ENCODE results near the gene DNAJB2. TPM values are rescaled to one million over a fixed set of nuclear protein-coding genes. Genes with fewer than 3 reads are reported as not detected.

DNAJB2 gene
- total and polyA plus RNA-seq, 2 donors (not counting 3 experiments of a cell fraction or from before 2014, with no cell fraction given): 30.4 to 35.0 TPM

- DNase-seq (ENCODE audit: low read depth, low spot score) (no peak), FAIRE-seq (no peak)
- no peaks in the 10 kb centered on the region for H3K9me3 ChIP-seq (replicated peaks; ENCODE audit: control insufficient read depth, insufficient read depth, low read length)
- dilution Hi-C loops (cut with MboI; ENCODE audit: extremely low pct_ligation_motif_present, low sequenced_read_pairs) (no loop called here), intact Hi-C loops (cut with micrococcal nuclease) (no loop called here)
- TF ChIP-seq MYC (IDR thresholded peaks at IDR 0.05; ENCODE audit: low read depth, low read length) (no peak), EZH2 (IDR thresholded peaks at IDR 0.05; ENCODE audit: borderline replicate concordance, low read depth, low read length, severe bottlenecking) (no peak), POLR2A (IDR thresholded peaks at IDR 0.05; ENCODE audit: low read depth, low read length) (no peak), POLR2AphosphoS5 (IDR thresholded peaks at IDR 0.05; ENCODE audit: insufficient read depth, low read depth, low read length) (no peak), GATA2 (IDR thresholded peaks at IDR 0.05; ENCODE audit: insufficient read depth, insufficient read length, low read depth, low read length) (no peak)
- TF ChIP-seq, protein P1, sequence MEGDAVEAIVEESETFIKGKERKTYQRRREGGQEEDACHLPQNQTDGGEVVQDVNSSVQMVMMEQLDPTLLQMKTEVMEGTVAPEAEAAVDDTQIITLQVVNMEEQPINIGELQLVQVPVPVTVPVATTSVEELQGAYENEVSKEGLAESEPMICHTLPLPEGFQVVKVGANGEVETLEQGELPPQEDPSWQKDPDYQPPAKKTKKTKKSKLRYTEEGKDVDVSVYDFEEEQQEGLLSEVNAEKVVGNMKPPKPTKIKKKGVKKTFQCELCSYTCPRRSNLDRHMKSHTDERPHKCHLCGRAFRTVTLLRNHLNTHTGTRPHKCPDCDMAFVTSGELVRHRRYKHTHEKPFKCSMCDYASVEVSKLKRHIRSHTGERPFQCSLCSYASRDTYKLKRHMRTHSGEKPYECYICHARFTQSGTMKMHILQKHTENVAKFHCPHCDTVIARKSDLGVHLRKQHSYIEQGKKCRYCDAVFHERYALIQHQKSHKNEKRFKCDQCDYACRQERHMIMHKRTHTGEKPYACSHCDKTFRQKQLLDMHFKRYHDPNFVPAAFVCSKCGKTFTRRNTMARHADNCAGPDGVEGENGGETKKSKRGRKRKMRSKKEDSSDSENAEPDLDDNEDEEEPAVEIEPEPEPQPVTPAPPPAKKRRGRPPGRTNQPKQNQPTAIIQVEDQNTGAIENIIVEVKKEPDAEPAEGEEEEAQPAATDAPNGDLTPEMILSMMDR (IDR thresholded peaks at IDR 0.05; ENCODE audit: extremely low read depth in 1 of 2, insufficient read depth in 1 of 2, low read depth in 1 of 2, low read length in 2 of 2): no peak
- no peak overlapping the region for H2AFZ ChIP-seq (ENCODE audit: low read depth, low read length)
- H3K4me1 ChIP-seq (ENCODE audit: control insufficient read depth, extremely low read depth, insufficient read depth, low read length): peaks cover 4% of the 10 kb centered on the region
- CTCF ChIA-PET: interaction anchor here (3.5 to 11.2 kb wide), 2 partner anchors 11 to 134 kb away, joined by 26 to 253 read pairs; partner anchors contain the start of genes DNAJB2 and NHEJ1
- H3K79me2 ChIP-seq (ENCODE audit: control insufficient read depth, insufficient read depth, low read length): no peaks in the 10 kb centered on the region
- H3K27me3 ChIP-seq (ENCODE audit: control insufficient read depth in 2 of 2, insufficient read depth in 2 of 2, low read length in 2 of 2): peaks cover 0 to 1% of the 10 kb centered on the region in 2 experiments
- no peaks in the 10 kb centered on the region for H3K9me1 ChIP-seq (replicated peaks; ENCODE audit: control insufficient read depth, extremely low read depth, insufficient read depth, low read length)
- H3K9ac ChIP-seq (replicated peaks; ENCODE audit: extremely low read depth, insufficient read depth, low read length): no peak overlapping the region
- no peak overlapping the region for H3K27ac ChIP-seq (ENCODE audit: insufficient read depth, low read depth, low read length)
- H3K4me3 ChIP-seq (replicated peaks in 1 of 3; ENCODE audit: insufficient read depth in 1 of 3, low read depth in 1 of 3, low read length in 3 of 3): no peak overlapping the region
- no peak overlapping the region for H3K4me2 ChIP-seq (ENCODE audit: insufficient read depth, low read length)
- BruUV-seq (replicated peaks): no TSS peak
- POLR2A ChIA-PET: no interaction called here
- H4K20me1 ChIP-seq (replicated peaks; ENCODE audit: control insufficient read depth, extremely low read depth, insufficient read depth, low read length): no peaks in the 10 kb centered on the region
- H3K36me3 ChIP-seq (ENCODE audit: control insufficient read depth in 2 of 2, extremely low read depth in 1 of 2, insufficient read depth in 2 of 2, low read length in 2 of 2): no peaks in the 10 kb centered on the region
These were observed 13.4 kb downstream of the DNAJB2 start for GRCh38 chr2:219292616-219293015.

Measured in endothelial cell of umbilical vein (primary cell).